WTC11 (cell line): ENCODE measurements around the gene ANGEL1.

Experiments
- AR ChIP-seq: fragments of 250-450 bp; sonication (Bioruptor Pico); IDR thresholded peaks from 2 replicates; pipeline ENCODE4 v1.9.0; 2021; ENCODE audit warnings: mild to moderate bottlenecking
- CBFB ChIP-seq: sonication (generic); formaldehyde crosslinking; IDR thresholded peaks from 2 replicates; pipeline ENCODE4 v1.8.1; 2022; ENCODE audit warnings: mild to moderate bottlenecking, low read depth, missing genetic modification reagents
- CTCF ChIP-seq: fragments of 200-600 bp; IDR thresholded peaks from 2 replicates; pipeline ENCODE4 v1.8.0; 2022; ENCODE audit warnings: antibody characterized with exemption
- E2F1 ChIP-seq: sonication (generic); formaldehyde crosslinking; IDR thresholded peaks from 2 replicates; pipeline ENCODE4 v1.8.0; 2022; ENCODE audit warnings: mild to moderate bottlenecking, missing genetic modification reagents
- E2F5 ChIP-seq: sonication (generic); formaldehyde crosslinking; IDR thresholded peaks from 2 replicates; pipeline ENCODE4 v1.8.1; 2022; ENCODE audit warnings: mild to moderate bottlenecking, moderate library complexity, missing genetic modification reagents
- FOXJ3 ChIP-seq: sonication (generic); formaldehyde crosslinking; IDR thresholded peaks from 2 replicates; pipeline ENCODE4 v1.9.0; 2021; ENCODE audit warnings: missing genetic modification reagents, mild to moderate bottlenecking, borderline replicate concordance
- GTF2I ChIP-seq: fragments of 250-450 bp; sonication (Bioruptor Pico); conservative IDR thresholded peaks from 2 replicates; pipeline ENCODE4 v1.4.0; 2021; ENCODE audit warnings: mild to moderate bottlenecking
- MXD4 ChIP-seq: fragments of 250-450 bp; sonication (Bioruptor Pico); IDR thresholded peaks from 2 replicates; pipeline ENCODE4 v1.8.0; 2021; ENCODE audit warnings: mild to moderate bottlenecking, moderate library complexity, borderline replicate concordance
- MYBL2 ChIP-seq: sonication (generic); formaldehyde crosslinking; IDR thresholded peaks from 2 replicates; pipeline ENCODE4 v1.8.1; 2023; ENCODE audit warnings: mild to moderate bottlenecking, moderate library complexity, missing genetic modification reagents
- NFYB ChIP-seq: sonication (generic); formaldehyde crosslinking; conservative IDR thresholded peaks from 2 replicates; pipeline ENCODE4 v1.8.0; 2022; ENCODE audit warnings: low read depth, missing genetic modification reagents
- ZNF138 ChIP-seq: sonication (generic); formaldehyde crosslinking; conservative IDR thresholded peaks from 2 replicates; pipeline ENCODE4 v1.8.1; 2022; ENCODE audit warnings: mild to moderate bottlenecking, moderate library complexity, missing genetic modification reagents
- ZNF425 ChIP-seq: fragments of 250-450 bp; sonication (Bioruptor Pico); conservative IDR thresholded peaks from 2 replicates; pipeline ENCODE4 v1.9.0; 2021; ENCODE audit warnings: mild to moderate bottlenecking

- TF ChIP-seq CTCF (no peak), ZNF138 (no peak), ZNF425 (CRISPR knock-in tag) (no peak), E2F5 (CRISPR knock-in tag) (no peak), CBFB (CRISPR knock-in tag) (no peak), MXD4 (CRISPR knock-in tag) (no peak), MYBL2 (CRISPR knock-in tag) (no peak), FOXJ3 (CRISPR knock-in tag) (no peak), NFYB (CRISPR knock-in tag) (no peak), GTF2I (CRISPR knock-in tag) (no peak), AR (no peak), E2F1 (CRISPR knock-in tag) (no peak)
Measured at GRCh38 chr14:76829650-76830421, 17.2 kb upstream of the ANGEL1 start.
